ENCODE results near the gene ATP6V0B. TPM values are rescaled to one million over a fixed set of nuclear protein-coding genes. Genes with fewer than 3 reads are reported as not detected.

Gene ATP6V0B
- polyA plus RNA-seq, 1 donor from 2014 or later, result 580 TPM

GRCh38 chr1:43931711-43932660 is 42.8 kb upstream of the ATP6V0B start:
- Histone ChIP-seq H3K27ac (ENCODE audit: low read length) (no peak overlapping the region), H3K36me3 (ENCODE audit: insufficient read depth, low read length) (no peaks in the 10 kb centered on the region), H3K9me2 (ENCODE audit: insufficient read depth, low read length) (no peaks in the 10 kb centered on the region), H3F3A (ENCODE audit: insufficient read depth, low read length, poor library complexity, severe bottlenecking) (no peaks in the 10 kb centered on the region), H3K9ac (ENCODE audit: low read length) (no peak overlapping the region), H3K79me2 (replicated peaks; ENCODE audit: insufficient read depth, low read length) (no peaks in the 10 kb centered on the region), H3K4me3 (ENCODE audit: low read length) (no peak overlapping the region), H2AFZ (ENCODE audit: low read depth, low read length) (no peak overlapping the region), H4K20me1 (ENCODE audit: insufficient read depth) (no peaks in the 10 kb centered on the region), H3K4me2 (ENCODE audit: low read length) (no peak overlapping the region), H3K9me3 (ENCODE audit: low read length) (no peaks in the 10 kb centered on the region), H3K27me3 (ENCODE audit: insufficient read depth, low read depth, low read length) (peaks cover 33% of the 10 kb centered on the region)
- TF ChIP-seq TAF1 (IDR thresholded peaks at IDR 0.05; ENCODE audit: low read depth) (no peak), CTCF (IDR thresholded peaks at IDR 0.05; ENCODE audit: poor library complexity, severe bottlenecking) (no peak), POLR2AphosphoS5 (IDR thresholded peaks at IDR 0.05) (no peak), EP300 (conservative IDR thresholded peaks at IDR 0.05; ENCODE audit: poor library complexity, severe bottlenecking) (no peak), SMC3 (conservative IDR thresholded peaks at IDR 0.05; ENCODE audit: poor library complexity) (no peak), EZH2 (IDR thresholded peaks at IDR 0.05; ENCODE audit: borderline replicate concordance, insufficient read depth, low read length, poor library complexity, severe bottlenecking) (no peak), RAD21 (conservative IDR thresholded peaks at IDR 0.05) (no peak), MXI1 (conservative IDR thresholded peaks at IDR 0.05; ENCODE audit: poor library complexity, severe bottlenecking) (no peak), REST (IDR thresholded peaks at IDR 0.05; ENCODE audit: borderline replicate concordance) (no peak)

GRCh38 chr1:43932786-43933385 is 41.9 kb upstream of the ATP6V0B start:
- peaks cover 34% of the 10 kb centered on the region for H3K27me3 ChIP-seq (ENCODE audit: insufficient read depth, low read depth, low read length)
- no peaks in the 10 kb centered on the region for H4K20me1 ChIP-seq (ENCODE audit: insufficient read depth)
- H3K9me3 ChIP-seq (ENCODE audit: low read length), result no peaks in the 10 kb centered on the region
- no peaks in the 10 kb centered on the region for H3K9me2 ChIP-seq (ENCODE audit: insufficient read depth, low read length)
- H3K4me3 ChIP-seq (ENCODE audit: low read length), result no peak overlapping the region
- TF ChIP-seq EP300 (conservative IDR thresholded peaks at IDR 0.05; ENCODE audit: poor library complexity, severe bottlenecking) (no peak), MXI1 (conservative IDR thresholded peaks at IDR 0.05; ENCODE audit: poor library complexity, severe bottlenecking) (no peak), RAD21 (conservative IDR thresholded peaks at IDR 0.05) (no peak), EZH2 (IDR thresholded peaks at IDR 0.05; ENCODE audit: borderline replicate concordance, insufficient read depth, low read length, poor library complexity, severe bottlenecking) (no peak), POLR2AphosphoS5 (IDR thresholded peaks at IDR 0.05) (no peak), REST (IDR thresholded peaks at IDR 0.05; ENCODE audit: borderline replicate concordance) (no peak), TAF1 (IDR thresholded peaks at IDR 0.05; ENCODE audit: low read depth) (no peak), CTCF (IDR thresholded peaks at IDR 0.05; ENCODE audit: poor library complexity, severe bottlenecking) (no peak), SMC3 (conservative IDR thresholded peaks at IDR 0.05; ENCODE audit: poor library complexity) (no peak)
- no peaks in the 10 kb centered on the region for H3K79me2 ChIP-seq (replicated peaks; ENCODE audit: insufficient read depth, low read length)
- H3K4me2 ChIP-seq (ENCODE audit: low read length), result no peak overlapping the region
- H3K9ac ChIP-seq (ENCODE audit: low read length), result no peak overlapping the region
- H3F3A ChIP-seq (ENCODE audit: insufficient read depth, low read length, poor library complexity, severe bottlenecking), result no peaks in the 10 kb centered on the region
- H3K27ac ChIP-seq (ENCODE audit: low read length), result no peak overlapping the region
- H3K36me3 ChIP-seq (ENCODE audit: insufficient read depth, low read length), result no peaks in the 10 kb centered on the region
- H2AFZ ChIP-seq (ENCODE audit: low read depth, low read length), result no peak overlapping the region

Data from neural cell (in vitro differentiated cells).